ENCODE measurements around the gene MFGE8.

GRCh38 chr15:88897142-88897455 is 16.1 kb downstream of the MFGE8 start:
- TF ChIP-seq CTCF (IDR thresholded peaks at IDR 0.05) (no peak), POLR2A (IDR thresholded peaks at IDR 0.05) (no peak)

Measured in Peyer's patch (tissue), 4 donors.